Measurements from ENCODE around the gene HIP1R.

DNA sequence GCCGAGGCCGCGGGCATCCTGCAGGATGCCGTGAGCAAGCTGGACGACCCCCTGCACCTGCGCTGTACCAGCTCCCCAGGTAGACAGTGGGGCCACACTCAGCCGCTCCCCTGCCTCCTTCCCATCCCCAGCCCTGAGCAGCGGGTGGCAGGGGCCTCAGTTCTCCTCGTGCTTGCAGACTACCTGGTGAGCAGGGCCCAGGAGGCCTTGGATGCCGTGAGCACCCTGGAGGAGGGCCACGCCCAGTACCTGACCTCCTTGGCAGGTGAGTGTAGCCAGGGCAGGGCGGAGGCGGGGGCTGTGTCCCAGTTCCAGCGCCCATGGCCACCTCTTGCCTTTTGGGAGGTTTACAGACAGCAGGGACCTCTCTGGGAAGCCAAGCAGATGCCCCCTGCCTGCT is 22.9 kb downstream of the HIP1R start:
- no peak for TF ChIP-seq CTCF (IDR thresholded peaks at IDR 0.05; ENCODE audit: borderline replicate concordance, extremely low read depth, low read length, poor library complexity, severe bottlenecking)
- TF ChIP-seq EZH2 (IDR thresholded peaks at IDR 0.05; ENCODE audit: borderline replicate concordance, low read depth, low read length, severe bottlenecking) = no peak

All from DND-41 (cell line).